GM04503 (cell line): Measurements from ENCODE around the gene ZNF837.
A peak's percentile ranks its signal among the peaks of the same experiment; 100 is the strongest.
"Not testable (repeated sequence)": the region's sequence is repeated elsewhere in the genome, so short reads cannot be mapped to it uniquely, and the experiment has no call there.

ENCODE experiments used
- DNase-seq: peaks from one replicate; pipeline ENCODE4 v3.0.0-alpha.2; 2012; ENCODE audit warnings: low read depth

Gene ZNF837

DNA sequence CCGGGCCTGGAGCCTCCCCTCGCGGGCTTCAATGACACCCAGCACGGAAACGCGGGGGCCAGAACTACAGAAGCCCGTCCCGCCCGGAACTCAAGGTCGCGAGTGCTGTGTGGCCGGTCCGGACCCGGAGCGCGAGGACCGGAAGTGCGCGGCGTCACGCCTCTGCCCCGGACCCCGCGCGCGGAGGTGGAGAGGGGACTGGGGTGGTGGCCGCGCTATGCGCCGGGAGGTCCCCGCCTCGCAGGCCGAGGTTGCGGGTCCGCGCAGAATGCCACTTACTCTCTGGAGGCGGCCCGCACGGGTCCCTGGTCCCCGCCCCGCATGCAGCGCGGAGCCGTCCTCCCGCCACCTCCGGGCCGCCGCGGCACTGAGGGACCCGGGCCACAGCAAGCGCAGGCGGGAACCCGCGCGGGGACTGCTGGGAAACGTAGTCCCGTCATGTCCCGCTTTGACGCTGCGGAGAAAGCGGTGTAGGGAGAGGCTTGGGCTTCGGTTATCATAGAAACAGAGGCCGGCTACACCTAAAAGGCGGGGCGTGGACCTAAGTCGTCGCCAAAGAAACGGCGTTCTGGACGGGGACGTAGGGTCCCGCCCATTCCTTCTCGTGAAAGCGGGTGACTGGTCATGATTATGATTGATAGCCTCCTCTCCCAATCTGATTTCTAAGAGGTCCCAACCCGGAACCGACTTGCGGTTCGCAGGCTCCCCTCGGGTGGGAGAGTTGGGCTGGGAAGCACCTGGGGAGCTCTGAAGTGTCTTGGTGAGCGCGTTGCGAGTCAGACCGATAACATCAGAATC lies at the start of gene ZNF837:
ZNF837 (minus strand) TSS at position 369 of the 798 bp plus-strand sequence. CDS start 11,698 bp downstream, outside the sequence.
- peak; percentile 99 for DNase-seq

DNA sequence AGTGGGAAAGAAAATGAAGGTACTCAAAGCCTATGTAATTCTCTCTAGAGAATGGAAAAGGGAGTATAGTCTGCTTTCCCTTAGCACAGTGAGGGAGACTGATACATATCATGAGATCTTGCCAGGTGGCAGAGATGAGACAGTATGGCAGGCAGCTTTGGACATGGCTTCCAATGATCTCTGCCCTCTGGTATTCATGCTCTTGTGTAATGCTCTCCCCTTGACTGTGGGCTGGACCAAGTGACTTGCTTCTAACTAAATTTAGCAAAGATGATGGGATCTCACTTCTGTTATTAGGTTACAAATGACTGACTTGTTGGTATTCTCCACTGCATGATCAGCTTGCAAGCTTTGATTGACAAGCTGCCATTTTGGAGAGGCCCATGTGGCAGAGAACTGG lies 48.9 kb upstream of the ZNF837 start:
- DNase-seq, result no peak

DNA sequence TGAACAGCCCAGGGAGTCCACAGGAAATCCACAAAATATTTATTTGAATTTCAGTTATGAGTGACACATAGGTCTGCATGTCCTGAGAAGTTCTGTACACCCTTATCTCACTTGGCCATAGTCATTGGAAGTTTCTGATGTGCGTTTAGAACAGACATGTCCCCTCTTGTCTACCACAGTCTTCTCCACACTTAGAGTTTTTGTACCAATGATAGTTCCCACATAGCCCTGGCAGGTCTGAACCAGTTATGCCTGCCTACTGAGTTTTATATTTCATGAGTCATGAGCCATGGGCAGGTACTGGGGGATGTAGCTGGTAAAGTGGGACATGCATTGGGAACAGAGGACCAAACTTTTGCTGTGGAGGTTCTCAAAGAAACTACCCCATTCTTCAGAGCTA lies 47.8 kb upstream of the ZNF837 start:
- no peak for DNase-seq

DNA sequence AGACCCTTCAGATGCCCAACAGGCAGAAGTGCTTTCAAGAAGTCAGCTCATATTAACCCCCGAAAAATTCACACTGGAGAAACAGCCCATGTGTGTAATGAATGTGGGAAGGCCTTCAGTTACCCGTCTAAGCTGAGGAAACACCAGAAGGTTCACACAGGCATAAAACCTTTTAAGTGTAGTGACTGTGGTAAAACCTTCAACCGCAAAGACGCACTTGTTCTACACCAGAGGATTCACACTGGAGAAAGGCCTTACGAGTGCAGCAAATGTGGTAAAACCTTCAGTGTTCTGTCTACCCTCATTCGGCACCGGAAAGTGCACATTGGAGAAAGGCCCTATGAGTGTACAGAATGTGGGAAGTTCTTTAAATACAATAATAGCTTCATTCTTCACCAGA lies 36.2 kb upstream of the ZNF837 start:
- no peak for DNase-seq

DNA sequence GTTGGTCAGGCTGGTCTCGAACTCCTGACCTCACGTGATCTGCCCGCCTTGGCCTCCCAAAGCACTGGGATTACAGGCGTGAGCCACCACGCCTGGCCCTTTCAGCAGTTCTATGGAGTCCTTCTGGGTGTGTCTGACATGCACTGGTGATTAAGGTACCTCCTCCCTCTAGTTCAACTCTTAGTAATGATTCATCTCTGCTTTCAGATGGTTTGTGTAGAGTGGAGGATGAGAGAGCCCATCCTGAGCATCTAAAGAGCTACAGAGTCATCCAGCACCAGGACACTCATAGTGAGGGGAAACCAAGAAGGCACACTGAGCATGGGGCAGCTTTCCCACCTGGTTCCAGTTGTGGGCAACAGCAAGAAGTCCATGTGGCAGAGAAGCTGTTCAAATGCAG lies 35.8 kb upstream of the ZNF837 start:
- no peak for DNase-seq

DNA sequence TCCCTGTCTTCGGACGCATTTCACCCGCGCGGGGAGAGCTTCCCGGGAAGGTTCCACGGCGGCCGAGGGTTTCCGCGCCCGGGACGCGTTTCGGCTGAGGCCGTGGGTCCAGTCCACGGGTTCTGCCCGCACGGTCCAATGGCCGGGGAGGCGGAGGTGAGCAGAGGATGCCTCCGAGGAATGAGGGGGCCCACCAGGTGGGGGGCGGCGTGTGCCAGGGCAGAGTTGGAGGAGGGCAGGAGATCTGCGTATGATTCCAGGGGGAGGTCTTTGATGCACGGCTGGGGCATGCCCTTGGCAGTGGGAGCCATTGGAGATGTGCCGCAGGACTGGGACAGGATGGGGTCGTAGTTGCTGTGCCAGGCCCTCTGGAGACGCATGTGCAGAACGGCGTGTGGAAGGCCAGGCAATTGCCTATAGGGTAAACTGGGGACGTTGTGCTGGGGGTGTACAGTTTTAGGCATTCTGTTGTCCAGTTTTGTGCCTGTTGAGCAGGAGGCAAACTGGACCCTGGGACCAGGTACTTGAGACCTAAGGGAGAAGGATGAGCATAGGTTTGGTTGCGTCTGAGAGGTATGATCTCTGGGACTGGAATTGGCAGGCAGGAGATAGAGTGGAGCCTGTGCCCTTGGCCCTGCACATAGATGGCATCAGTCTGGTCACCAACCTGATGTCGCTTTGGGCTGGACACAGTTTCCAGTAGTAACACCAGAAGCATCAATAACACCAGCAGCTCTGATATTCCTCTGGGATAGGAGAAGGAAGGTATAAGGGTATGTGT lies 28.4 kb upstream of the ZNF837 start:
- DNase-seq, result no peak

DNA sequence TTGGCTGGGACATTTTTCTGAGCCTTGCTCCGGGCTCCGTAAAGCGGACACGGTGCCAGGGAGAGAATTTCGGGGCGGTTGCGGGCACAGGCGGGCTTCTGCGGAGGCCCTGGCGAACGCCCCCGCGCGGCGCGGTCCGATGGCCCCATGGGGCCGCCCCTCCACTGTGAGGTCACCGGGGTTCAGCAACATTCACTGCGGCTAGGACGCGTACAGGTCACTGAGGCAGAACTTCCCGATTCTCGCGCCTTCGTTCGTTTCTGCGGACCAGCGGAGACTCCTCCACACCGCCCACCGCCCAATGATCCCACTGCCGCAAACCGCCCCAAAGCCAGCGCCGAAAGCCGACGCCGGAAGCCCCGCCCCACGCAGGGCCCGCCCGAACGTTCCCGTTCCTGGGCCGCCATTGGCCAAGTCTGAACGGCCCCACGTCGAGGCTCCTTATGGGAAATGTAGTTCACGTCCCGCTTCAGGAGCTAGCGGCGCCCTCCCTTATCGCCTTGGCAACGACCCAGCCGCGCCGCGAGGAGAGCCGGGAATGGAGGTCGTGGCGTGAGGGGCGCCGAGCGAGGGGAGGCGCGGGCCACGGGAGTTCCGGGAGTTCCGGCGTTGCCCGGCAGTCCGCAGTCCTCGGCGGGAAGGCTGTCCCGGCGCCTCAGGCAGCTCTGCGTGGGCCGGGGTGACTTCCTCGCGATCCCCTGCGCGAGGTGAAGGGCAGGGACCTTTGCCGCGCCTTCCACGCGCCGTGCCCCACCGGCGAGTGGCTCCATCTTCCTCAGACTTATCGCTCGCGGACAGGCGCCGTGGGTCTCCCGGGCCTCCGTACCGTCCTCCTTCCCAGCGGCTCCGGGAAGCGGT lies 27.6 kb upstream of the ZNF837 start, which contains the start of gene ZNF584:
ZNF584 (plus strand) TSS at position 498 of the 858 bp plus-strand sequence. CDS start 499 bp downstream, outside the sequence.
- DNase-seq, result peak; percentile 59

DNA sequence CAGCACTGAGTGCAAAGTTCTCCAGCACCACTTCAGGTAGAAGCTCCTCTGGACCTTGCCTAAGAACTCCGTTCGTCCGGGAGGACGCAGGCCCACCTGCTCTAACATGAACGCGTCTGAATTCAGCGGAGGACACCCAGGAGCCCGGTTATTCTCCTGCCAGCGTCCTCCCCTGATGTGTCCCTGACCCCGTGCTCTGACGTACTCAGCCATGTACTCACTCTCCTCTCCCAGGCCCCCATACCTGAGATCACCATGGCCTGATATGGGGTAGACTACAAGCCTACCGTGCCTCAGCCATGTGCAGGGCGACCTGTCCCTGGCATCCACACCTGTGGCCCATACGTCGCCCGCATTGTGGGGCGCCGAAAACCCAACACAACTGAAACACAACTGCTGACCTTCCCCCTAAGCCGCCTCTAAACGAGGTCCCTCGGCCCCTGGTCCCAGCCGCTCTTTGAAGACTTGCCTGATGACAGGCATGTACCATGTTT lies 26.9 kb upstream of the ZNF837 start:
- DNase-seq, result no peak

DNA sequence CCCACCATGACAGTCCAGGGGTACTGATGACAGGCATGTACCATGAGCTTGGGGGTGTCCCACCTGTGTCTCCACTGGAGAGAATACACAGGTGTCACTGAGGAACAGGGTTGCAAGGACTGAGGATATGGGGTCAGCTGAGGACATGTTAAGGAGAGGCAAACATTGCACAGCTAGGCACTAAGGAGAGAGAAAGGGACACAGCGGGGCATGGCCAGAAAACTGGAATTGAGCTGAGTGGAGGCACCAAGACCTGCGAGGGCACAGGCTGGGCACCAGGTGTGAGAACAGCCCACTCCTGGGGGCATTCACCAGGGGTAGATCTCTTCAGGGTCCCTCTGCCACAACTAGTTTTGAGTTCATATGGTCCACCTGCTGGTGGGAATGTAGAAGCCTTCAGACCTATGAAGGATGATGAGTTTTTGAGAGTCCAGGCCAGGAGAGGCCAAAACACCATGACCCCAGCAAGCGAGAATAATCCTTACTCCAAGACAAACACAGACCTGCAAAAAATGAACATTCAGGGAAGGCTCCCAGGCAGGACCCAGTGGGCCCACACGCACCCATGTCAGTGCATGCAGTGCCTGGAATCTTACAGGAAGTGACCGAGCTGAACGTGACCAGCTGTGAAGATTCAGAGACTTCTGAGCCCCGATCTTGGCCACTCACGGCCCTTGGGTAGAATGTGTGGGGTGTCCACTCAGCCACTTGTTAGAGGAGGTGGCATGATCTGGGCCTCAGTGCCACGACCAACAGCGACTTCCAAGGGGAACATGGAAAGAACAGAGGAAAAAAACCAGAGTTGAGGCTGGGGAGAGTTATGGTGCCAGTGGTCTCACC lies 26.2 kb upstream of the ZNF837 start:
- no peak for DNase-seq

DNA sequence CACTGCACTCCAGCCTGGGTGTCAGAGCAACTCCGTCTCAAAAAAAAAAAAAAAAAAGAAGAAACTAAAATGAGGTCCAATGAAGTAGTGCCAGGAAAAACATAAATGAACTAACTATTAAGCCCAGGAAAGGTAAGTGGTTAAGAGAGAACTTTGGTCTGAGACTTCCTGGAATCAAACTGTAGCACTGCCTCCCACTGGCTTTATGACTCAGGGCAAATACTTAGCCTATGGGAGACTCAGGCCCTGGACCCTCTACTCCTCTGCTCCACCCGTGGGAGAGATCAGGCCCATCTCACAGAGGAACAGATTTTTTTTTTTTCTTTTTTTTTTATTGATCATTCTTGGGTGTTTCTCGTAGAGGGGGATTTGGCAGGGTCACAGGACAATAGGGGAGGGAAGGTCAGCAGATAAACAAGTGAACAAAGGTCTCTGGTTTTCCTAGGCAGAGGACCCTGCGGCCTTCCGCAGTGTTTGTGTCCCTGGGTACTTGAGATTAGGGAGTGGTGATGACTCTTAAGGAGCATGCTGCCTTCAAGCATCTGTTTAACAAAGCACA lies 23.2 kb upstream of the ZNF837 start:
- not testable (repeated sequence) for DNase-seq

DNA sequence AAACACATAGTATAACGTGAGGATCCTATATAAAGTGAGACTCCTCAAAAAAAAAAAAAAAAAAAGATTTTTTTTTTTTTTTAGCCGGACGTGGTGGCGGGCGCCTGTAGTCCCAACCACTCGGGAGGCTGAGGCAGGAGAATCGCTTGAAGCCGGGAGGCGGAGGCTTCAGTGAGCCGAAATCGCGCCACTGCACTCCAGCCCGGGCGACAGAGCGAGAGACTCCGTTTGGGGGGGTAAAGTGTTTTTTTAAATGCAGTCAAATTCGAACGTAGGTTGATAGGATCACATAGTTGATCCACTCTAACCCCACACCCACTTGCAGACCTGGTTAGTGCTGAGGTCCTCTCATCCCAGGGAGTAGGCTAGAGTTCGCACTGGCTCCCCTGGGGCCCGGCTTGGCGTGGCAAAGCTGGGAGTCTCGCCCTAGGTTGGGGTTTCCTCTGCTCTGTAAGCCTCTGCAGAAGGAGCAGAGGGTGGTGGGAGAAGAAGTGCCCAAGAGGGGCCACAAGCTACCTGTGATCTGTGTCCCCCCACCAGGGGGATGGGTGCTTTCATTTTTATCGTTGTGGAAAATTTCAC lies 21.1 kb upstream of the ZNF837 start:
- no peak for DNase-seq

DNA sequence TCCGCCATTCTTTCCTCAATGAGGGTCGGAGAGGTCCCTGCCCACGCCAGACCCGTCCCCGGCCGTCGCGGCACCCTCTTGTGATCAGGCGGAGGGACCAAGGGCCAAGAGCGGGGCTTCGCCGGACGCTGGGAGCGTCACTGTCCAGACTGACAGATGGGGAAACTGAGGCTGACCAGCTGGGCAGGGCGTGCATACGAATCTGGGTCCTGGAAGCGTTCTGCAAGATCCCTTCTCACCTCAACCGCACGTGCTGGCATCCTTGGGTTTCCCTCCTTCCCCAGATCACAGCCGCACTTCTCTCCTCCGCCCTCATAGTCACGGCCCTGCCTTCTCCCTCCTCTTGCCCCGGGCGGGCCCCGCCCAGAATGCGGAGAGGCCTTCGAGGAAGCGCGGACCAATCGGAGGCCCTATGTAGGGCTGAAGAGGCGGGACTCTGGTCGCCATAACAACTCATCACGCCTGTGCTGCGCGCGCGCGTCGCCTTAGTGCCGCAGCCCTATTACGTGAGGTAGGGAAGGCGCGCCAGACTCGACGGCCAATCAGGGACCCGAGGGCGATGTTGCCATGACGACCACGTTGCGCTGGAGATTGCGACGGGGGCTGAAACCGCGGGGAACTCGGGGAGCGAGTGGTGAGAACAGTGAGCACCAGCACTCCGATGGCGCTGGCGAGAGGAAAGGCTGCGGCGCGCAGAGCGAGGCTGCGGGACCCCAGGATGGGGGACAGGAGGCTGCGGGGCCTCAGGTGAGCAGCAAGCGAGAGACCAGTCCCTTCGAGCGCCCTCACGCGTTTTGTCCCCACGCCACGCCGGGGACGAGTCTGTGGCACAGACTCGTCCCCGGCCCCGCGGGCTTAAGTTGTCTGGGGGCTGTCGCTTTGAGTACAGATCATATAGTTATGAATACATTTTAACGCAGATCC lies 20.3 kb upstream of the ZNF837 start:
- DNase-seq, result peak; percentile 90

DNA sequence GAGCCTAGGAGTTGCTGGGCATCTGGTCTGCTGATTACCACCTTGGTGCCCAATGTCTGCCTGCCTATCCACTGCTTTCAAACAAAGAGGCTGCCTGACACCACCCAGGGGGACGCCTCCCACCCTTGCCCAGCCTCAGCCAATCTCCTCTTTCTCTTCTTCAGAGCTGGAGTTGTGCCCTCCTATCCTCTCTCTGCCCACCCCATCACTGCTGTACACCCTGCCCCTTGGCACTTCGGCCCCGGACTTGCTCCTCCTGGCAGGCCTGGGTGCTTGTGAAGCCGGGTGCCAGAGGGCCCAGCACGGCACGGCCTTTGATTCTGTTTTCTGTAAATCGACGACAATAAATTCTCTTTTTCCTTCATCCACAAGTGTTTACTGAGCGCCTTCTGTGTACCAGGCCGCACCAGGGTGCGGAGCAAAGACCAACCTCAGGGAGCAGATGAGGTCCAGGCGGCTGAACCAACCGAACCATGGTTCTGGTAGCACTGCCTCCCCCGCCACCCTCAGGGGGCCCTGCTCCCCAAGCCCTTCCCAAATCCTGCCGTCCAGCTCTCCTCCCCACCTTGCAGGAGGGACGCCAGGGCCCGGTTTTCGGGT lies 19.6 kb upstream of the ZNF837 start:
- DNase-seq, result no peak

DNA sequence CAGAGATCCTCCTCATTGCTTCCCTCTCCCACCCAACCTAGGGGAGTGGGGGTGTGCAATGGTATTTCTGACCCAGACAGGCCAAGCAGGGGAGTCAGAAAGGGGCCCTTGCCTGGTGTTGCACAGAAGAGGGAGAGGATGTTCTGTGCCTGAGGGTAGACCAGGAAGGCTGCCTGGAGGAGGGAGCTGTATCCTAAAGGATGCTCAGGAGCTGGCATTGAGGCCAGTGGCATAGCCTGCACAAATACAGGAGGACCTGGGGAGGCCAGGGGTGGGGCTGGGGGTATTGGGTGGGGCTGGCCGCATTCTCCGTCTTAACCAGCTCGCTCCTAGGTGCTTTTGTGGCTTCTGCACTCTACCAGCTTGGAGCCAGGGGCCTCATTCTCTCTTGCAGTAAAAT lies 19.1 kb upstream of the ZNF837 start:
- no peak for DNase-seq

DNA sequence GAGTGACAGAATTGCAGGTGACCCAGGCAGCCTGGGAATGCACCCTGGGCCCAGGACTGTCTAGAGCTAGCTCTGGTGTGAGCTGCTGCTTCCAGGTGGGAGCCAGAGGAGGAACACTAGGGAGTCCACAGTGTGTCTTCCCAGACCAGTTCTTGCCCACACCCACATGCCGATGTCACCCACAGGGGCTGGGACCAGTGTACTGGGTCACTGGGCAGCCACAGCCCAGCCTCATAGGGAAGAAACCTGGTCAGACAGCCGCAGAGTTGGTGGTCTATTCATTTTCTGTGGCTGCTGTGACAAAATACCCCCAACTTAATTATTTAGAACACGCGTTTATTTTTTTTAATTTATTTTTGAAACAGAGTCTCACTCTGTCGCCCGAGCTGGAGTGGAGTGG lies 17.7 kb upstream of the ZNF837 start:
- DNase-seq, result no peak

DNA sequence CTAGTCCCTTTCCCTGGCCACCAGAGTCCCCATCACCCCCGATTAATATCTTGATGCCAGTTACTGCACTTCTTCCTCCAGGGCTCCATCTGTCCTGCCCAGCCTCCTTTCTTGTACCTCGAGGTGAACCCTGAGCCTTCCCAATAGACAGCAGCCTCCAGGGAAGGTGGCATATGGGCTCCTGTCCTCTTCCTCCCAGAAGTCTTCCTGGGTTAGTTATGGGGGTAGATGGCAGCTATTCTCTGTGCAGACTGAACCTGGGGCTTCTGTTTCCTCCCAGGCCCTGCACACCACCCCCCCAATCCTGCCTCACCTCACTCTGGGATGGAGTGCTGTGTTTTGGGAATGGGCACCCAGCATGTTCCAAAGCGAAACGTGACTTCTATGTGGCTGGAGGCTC lies 17.3 kb upstream of the ZNF837 start:
- no peak for DNase-seq

DNA sequence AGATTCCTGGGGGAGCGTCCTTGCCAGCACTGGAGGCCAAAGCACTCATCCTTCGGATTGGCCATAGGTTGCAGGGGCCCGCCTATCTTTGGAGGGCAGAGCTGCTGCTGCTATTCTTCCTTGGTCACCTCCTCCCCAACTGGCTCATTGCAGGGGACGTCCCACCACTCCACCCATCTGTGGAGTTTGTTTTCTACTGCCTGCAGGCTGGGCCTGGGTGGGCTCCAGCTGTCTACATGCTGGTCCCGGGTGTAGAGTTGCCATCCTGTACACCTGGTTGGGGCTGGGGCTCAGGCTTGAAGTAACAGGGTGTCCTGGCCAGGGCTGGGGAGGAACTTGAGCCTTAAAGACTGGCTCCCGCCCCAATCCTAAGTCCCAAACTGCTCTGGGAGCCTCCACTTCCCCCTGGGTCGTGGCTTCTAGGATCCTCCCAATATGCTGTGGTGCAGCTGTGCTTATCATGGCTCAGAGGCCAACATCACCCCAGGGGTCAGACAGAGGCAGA lies 16.8 kb upstream of the ZNF837 start:
- no peak for DNase-seq

DNA sequence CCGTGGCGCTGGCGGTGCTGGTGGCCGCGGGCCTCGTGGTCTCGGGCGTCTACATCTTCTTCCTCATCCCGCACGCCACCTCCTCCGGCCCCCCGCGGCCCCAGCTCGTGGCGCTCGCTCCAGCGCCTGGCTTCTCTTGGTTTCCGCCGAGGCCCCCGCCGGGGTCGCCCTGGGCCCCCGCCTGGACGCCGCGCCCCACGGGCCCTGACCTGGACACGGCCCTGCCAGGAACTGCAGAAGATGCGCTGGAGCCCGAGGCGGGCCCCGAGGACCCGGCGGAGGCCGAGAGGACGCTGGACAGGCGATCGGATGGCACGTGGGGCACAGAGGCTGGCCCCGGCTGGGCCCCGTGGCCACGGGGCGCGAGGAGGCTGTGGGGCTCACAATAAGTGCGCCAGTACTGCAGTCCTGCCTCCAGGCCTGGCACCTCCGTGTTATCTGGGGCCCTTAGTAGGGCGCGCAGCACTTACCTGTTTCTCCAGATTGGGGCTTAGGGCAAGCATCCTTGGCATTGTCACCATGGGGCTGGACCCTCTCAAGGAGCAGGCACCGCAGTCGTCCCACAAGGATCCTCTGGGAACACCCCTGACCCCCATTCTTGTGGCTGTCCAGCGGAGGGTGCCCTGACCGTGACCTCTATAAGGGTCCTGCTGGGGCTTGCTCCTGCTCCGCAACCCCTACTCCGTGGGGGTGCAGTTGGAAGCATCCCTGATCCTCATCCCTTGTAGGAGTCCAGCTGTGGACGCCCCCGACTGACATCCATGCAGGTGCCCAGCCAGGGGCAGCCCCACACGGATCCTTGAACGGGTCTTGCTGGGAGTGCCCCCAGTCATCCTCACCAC lies 16.1 kb upstream of the ZNF837 start:
- no peak for DNase-seq
